GM19240 (cell line): ENCODE results near the gene MFAP3L.

Experiments
- DNase-seq: peaks from one replicate; pipeline ENCODE4 v3.0.0; 2011; ENCODE audit warnings: low spot score; ENCODE audit not compliant: insufficient read length

The MFAP3L gene

GRCh38 chr4:169941141-169941540 lies 85.1 kb downstream of the MFAP3L start:
- no peak for DNase-seq

GRCh38 chr4:169940460-169940859 lies 85.7 kb downstream of the MFAP3L start:
- no peak for DNase-seq
